Measurements from ENCODE around the gene PPP1R11.
"Not testable (repeated sequence)": the region's sequence is repeated elsewhere in the genome, so short reads cannot be mapped to it uniquely, and the experiment has no call there.

The PPP1R11 gene

DNA sequence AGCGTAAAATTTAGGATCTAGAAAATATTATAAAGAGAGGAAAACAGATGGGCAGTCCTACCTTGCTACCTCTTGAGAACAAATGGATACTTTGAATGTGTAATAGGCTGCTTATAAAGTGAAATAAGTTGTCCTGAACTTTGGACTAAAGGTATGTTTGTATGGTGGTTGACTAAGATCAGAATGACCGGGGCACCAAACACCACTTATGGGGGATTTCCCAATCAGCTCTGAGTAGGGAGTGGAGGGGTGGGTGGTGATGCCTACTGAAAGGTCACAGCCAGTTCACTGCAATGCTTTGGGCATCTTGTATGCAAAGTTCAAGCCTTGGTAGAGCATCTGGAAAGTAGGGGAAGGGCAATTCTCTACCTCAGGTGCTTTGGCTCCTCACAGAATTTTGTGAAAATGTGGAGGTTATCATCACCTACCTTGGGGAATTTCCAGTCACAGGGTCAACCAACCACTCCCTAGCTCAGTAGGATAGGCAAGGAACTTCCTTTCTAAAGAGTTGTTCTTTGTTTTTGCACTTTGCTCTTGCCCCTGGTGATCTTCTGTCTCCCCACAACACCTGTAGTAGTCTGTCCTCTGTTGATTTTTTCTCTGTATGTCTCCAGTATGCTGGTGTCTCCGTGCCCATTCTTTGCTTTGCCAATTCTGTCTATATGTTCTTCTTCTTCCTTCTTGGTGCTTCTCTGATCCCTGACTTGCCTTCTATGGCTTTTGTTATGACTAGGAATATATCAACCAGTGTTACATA lies 46.2 kb downstream of the PPP1R11 start, which contains the start of gene TRIM31:
Gene TRIM31, minus strand, starts transcription at position 88 of the 757 bp plus-strand sequence. CDS start 285 bp downstream, outside the sequence.
- peak within 1 kb of the TSS; percentile 58 for H3K27ac ChIP-seq (ENCODE audit: low read length)
- H3K4me1 ChIP-seq (ENCODE audit: control insufficient read depth in 1 of 2, insufficient read depth in 2 of 2, low read length in 2 of 2) = no peaks in the 10 kb centered on the region
- no peaks in the 10 kb centered on the region for H3K36me3 ChIP-seq (ENCODE audit: control insufficient read depth in 1 of 2, insufficient read depth in 2 of 2, low read length in 2 of 2)
- H3K9me3 ChIP-seq (ENCODE audit: control insufficient read depth in 1 of 2, low read length in 2 of 2) = no peaks in the 10 kb centered on the region
- peak within 1 kb of the TSS in 1 of 2 donors; percentile 48 for H3K4me3 ChIP-seq (ENCODE audit: low read depth in 1 of 2, low read length in 2 of 2)
- peaks cover 21% of the 10 kb centered on the region for H3K27me3 ChIP-seq (ENCODE audit: low read depth, low read length)

DNA sequence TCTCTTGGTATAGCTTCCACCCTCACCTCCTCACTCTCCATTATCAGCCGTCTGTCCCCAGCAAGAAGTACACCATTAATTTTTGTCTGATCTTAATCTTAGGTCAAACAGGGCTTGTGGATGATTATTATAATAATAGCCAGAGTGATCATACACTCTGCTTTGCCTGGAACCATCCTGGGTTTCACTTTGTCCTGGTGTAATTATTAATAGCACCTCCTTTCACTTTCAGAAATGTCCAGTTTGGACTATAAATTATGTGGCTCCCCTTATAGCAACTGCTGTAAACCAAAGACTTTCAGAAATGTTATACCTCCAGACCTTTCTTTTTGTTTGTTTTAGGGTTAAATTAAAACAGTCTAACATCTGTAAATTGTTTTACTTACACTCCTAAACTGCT lies 46.8 kb downstream of the PPP1R11 start:
- H3K9me3 ChIP-seq (ENCODE audit: control insufficient read depth in 1 of 2, low read length in 2 of 2) = no peaks in the 10 kb centered on the region
- H3K27me3 ChIP-seq (ENCODE audit: low read depth, low read length) = peaks cover 21% of the 10 kb centered on the region
- H3K4me3 ChIP-seq (ENCODE audit: low read depth in 1 of 2, low read length in 2 of 2) = no peak overlapping the region
- no peaks in the 10 kb centered on the region for H3K4me1 ChIP-seq (ENCODE audit: control insufficient read depth in 1 of 2, insufficient read depth in 2 of 2, low read length in 2 of 2)
- no peaks in the 10 kb centered on the region for H3K36me3 ChIP-seq (ENCODE audit: control insufficient read depth in 1 of 2, insufficient read depth in 2 of 2, low read length in 2 of 2)
- H3K27ac ChIP-seq (ENCODE audit: low read length) = peak overlapping the region; percentile 40

DNA sequence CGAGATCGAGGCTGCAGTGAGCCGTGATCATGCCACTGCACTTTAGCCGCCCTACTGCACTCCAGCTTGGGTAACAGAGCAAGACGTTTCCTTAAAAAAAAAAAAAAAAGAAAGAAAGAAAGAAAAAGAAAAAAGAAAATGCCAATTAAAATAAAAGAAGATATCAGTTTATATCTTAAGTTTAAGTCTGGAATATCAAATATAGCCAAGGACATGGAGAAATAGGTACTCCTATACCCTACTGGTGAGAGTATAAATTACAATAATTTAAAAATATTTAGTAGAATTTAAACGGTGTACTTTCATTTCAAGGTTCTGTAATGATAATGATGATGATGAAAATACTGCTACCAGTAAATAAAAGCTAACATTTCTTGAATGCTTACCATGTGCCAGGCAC lies 49.7 kb downstream of the PPP1R11 start:
- Histone ChIP-seq H3K27me3 (ENCODE audit: low read depth, low read length) (peaks cover 7% of the 10 kb centered on the region), H3K4me3 (ENCODE audit: low read depth in 1 of 2, low read length in 2 of 2) (no peak overlapping the region), H3K9me3 (ENCODE audit: control insufficient read depth in 1 of 2, low read length in 2 of 2) (no peaks in the 10 kb centered on the region), H3K4me1 (ENCODE audit: control insufficient read depth in 1 of 2, insufficient read depth in 2 of 2, low read length in 2 of 2) (no peaks in the 10 kb centered on the region), H3K36me3 (ENCODE audit: control insufficient read depth in 1 of 2, insufficient read depth in 2 of 2, low read length in 2 of 2) (no peaks in the 10 kb centered on the region), H3K27ac (ENCODE audit: low read length) (no peak overlapping the region)

DNA sequence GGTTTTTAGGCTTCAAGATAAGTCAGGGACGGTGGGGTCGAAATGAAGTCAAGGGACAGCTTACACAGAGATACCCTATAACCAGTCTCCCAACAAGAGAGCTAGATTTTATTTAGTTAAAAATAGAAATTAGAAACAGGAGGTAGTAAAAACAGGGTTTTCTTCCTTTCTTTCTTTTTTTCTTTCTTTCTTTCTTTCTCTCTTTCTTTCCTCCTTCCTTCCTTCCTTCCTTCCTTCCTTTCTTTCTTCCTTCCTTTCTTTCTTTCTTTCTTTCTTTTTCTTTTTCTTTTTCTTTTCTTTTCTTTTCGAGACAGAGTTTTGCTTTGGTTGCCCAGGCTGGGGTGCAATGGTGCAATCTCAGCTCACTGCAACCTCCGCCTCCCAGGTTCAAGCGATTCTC lies 51.7 kb downstream of the PPP1R11 start:
- H3K4me3 ChIP-seq (ENCODE audit: low read depth in 1 of 2, low read length in 2 of 2); H3K36me3 ChIP-seq (ENCODE audit: control insufficient read depth in 1 of 2, insufficient read depth in 2 of 2, low read length in 2 of 2); H3K9me3 ChIP-seq (ENCODE audit: control insufficient read depth in 1 of 2, low read length in 2 of 2); H3K27me3 ChIP-seq (ENCODE audit: low read depth, low read length); H3K27ac ChIP-seq (ENCODE audit: low read length); H3K4me1 ChIP-seq (ENCODE audit: control insufficient read depth in 1 of 2, insufficient read depth in 2 of 2, low read length in 2 of 2): not testable (repeated sequence)

Data from muscle layer of duodenum (tissue), 2 donors.